Activated naive CD8-positive, alpha-beta T cell treated with anti-CD3 and anti-CD28 coated beads, Interleukin-2, amount 50 U/mL, for 24 hours (primary cell): ENCODE results near the gene PNMA6E.

Experiments used
- ATAC-seq: fragments of 150-1000 bp; cut with Tn5 transposase; one replicate; pipeline ENCODE4 v1.10.0; 2021
- DNase-seq: peaks from one replicate; pipeline ENCODE4 v3.0.0; 2021
- H3K27ac Mint-ChIP-seq: one replicate; pipeline ENCODE4 v1.8.0; 2021; ENCODE audit warnings: mild to moderate bottlenecking, mixed read lengths
- H3K27me3 Mint-ChIP-seq: one replicate; pipeline ENCODE4 v1.8.0; 2021; ENCODE audit warnings: mixed read lengths
- H3K36me3 Mint-ChIP-seq: one replicate; pipeline ENCODE4 v1.8.0; 2021; ENCODE audit warnings: low read depth, mixed read lengths
- H3K4me1 Mint-ChIP-seq: one replicate; pipeline ENCODE4 v1.8.0; 2021; ENCODE audit warnings: mixed read lengths
- H3K4me3 Mint-ChIP-seq: one replicate; pipeline ENCODE4 v1.8.0; 2021; ENCODE audit warnings: mild to moderate bottlenecking, moderate library complexity, mixed read lengths
- H3K9me3 Mint-ChIP-seq: one replicate; pipeline ENCODE4 v1.8.0; 2021; ENCODE audit warnings: mixed read lengths

PNMA6E gene

DNA sequence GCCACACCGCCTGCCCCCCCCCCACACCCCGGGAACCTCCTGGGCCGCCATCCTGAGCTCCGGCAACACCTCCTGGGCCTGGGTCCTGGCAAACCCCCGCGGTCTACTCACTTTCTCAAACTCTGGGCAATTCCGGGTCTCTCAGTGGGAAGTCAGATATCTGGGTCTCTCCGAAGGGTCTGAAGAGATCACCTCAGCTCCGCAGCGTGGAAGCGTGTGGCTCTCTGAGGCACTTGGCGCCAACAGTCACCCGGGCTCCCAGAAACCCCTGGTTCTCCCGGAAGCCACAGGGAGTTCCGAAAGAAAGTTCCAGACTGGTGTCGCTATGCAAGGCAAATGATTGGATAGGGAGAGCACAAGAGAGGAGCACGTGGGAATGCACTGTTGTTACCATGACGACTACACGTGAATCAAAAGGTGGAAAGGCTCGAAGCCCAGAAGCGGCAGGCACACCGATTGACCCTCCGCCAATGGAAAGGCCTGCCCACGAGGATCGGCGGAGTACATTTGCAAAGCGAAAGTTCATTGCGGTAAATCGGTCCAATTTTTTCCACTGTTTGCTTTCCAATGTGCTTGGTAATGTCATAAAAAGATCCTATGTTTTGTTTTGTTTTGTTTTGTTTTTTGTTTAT is at the start of gene PNMA6E:
PNMA6E (minus strand) TSS at position 218 of the 632 bp plus-strand sequence. CDS start 2,501 bp downstream, outside the sequence.
- no peak within 1 kb of the TSS for H3K27ac Mint-ChIP-seq
- no peak within 1 kb of the TSS for H3K4me3 Mint-ChIP-seq
- no peaks in the 10 kb centered on the region for H3K4me1 Mint-ChIP-seq

DNA sequence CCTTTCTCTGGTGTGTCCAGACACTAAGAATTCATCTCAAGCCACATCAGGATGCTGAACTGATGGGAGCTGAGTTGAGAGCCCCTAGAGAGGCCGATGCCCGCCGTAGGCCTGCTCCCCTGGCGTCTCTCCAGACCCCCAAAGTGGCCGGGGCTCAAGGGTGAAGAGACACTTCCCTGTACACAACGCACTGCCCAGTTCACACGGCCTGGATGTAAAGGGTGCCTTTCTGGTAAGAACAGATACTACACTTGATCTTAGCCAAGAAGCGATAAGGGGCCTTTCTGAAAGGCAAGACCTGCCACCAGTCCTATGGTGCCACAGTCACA is 49.8 kb upstream of the PNMA6E start:
- DNase-seq (no peak), ATAC-seq (no peak)
- no peak overlapping the region for H3K4me3 Mint-ChIP-seq
- H3K36me3 Mint-ChIP-seq: peaks cover 3% of the 10 kb centered on the region
- H3K9me3 Mint-ChIP-seq: no peaks in the 10 kb centered on the region
- H3K27me3 Mint-ChIP-seq: no peaks in the 10 kb centered on the region
- H3K4me1 Mint-ChIP-seq: no peaks in the 10 kb centered on the region
- no peak overlapping the region for H3K27ac Mint-ChIP-seq

More for the DNA sequence above, at the start of gene PNMA6E:
- H3K36me3 Mint-ChIP-seq: no peaks in the 10 kb centered on the region
- ATAC-seq: no peak
- H3K27me3 Mint-ChIP-seq: no peaks in the 10 kb centered on the region
- no peak for DNase-seq
- no peaks in the 10 kb centered on the region for H3K9me3 Mint-ChIP-seq

DNA sequence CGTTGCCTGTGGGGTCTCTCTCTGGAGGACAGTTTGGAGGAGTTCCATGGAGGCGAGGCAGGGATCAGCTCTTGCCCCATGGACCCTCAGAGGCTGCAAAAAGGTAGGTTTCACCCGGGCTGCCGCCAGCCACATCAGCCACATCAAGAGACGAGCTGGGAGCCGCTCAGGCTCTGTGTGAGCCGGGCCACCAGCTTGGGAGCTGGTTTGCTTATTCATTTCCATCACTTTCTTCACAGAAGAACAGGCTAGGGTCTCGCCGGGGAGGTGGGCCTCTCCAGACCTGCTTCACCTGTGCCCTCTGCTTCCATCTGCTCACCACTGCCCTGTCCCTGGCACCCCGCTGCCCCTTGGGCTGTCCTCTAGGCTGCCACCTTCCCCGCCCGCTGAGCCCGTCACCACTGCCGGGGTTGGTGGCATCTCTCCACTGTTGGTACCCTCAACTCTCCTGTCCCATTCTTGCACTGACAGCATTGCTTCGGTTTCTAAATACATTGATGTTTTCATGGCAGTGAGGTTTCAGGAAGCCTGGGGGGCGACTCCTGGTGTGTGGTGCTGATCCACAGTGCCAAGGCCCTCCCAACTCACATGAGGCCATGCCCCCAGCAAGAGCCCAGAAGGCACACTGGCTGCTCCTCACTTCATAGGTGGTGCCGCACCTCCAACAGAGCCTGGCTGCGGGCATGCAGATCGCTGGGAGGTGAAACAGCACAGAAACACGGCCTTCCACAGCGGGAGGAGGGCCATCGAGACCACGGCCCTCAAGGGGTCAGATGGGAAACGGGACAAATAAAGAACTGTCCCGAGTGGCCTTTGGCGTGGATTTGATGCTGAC is 49.2 kb upstream of the PNMA6E start:
- Mint-ChIP-seq H3K4me3 (no peak overlapping the region), H3K4me1 (no peaks in the 10 kb centered on the region), H3K36me3 (peaks cover 3% of the 10 kb centered on the region), H3K27ac (no peak overlapping the region), H3K27me3 (no peaks in the 10 kb centered on the region), H3K9me3 (no peaks in the 10 kb centered on the region)
- ATAC-seq: no peak
- no peak for DNase-seq

DNA sequence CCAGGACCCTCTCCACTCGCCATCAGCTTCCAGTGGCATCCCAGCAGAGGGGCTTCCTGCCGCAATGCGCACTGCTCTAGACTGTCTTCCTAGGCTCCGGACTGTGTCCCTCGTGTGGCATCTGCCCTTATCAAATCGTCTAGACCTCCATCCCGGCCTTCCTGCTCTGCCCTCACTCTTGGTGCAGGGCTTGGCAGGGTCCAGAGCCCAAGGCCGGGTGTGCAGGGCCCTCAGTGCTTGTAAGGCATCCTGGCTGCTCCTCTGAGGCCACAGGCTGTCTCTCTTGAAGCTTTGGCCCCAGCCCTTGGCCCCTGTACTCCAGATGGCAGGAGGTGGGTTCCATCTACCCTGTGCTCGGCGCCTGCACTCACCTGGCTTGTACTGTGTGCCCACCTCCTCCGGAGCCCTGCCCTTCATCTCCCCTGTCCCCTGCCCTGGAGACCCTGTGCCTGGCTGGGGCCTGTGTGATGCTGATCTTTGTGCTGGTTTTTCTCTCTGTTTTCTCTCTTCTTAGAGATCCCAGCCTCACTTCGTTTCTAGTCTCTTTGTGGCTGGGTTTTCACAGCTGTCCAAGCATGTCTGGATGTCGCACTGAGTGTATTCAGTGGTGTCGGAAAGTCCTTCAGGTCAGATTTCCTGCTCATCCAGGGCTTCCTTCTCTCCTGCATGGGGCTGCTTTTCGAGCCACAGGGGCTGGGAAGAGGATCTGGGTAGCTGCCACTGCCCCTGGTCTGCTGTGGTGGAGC is 48.4 kb upstream of the PNMA6E start:
- DNase-seq (no peak), ATAC-seq (no peak)
- Mint-ChIP-seq H3K27me3 (no peaks in the 10 kb centered on the region), H3K27ac (no peak overlapping the region), H3K36me3 (peaks cover 3% of the 10 kb centered on the region), H3K9me3 (no peaks in the 10 kb centered on the region), H3K4me1 (no peaks in the 10 kb centered on the region), H3K4me3 (no peak overlapping the region)

DNA sequence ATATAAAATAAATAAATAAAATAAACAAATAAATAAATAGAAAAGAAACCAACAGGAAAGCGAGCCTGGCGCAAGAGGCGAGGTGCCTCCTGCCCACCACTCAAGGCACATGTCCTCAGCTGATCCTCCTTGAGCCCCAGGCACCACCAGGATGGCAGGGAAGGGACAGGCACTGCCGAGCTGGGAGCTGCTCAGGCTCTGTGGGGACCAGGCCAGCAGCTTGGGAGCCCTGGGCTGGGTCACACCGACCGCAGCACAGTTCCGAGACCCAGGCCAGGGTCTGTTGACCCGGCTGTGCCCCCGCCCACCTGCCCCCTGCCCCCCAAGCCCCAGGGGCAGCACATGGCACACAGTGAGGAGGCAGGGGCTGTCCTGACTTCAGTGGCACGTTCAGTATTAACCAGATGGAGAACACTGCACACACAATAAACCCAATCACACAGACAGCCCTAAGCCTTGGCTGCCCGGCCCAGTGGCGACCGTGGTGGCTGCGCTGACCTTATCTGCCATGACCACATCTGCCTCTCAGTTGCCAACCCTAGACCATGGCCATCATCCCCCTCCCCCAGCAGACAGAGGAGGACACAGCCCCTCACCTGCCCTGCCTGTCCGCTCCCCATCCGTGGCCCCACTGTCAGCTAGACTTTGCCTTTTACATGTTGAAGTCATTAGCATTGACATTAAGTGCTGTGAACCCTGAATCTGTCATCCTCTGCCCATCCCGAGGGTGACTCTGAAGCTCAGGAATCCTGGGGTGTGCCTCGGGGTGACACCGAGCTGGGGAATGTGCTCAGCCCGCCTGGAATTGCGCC is 47.6 kb upstream of the PNMA6E start:
- DNase-seq (no peak), ATAC-seq (no peak)
- Mint-ChIP-seq H3K27ac (no peak overlapping the region), H3K9me3 (no peaks in the 10 kb centered on the region), H3K36me3 (peaks cover 3% of the 10 kb centered on the region), H3K4me1 (no peaks in the 10 kb centered on the region), H3K4me3 (no peak overlapping the region), H3K27me3 (no peaks in the 10 kb centered on the region)

DNA sequence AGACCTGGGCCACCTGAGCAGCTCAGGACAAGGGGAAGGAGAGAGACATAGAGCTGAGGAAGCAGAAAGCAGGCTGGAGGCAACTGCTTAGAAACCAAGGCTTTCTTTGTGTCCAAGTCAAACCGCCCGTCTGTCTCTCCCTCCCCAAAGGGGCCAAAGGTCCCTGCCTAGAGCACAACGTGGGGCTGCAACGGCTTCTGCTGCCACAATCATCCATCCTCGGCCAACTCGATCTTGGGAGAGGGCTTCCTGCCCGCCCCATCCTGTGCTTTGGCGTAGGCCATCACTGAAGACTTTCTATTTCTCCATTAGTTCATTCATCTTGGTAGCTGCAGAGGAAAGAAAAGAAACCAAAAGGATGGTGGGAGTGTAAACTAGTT is 46.4 kb upstream of the PNMA6E start:
- Mint-ChIP-seq H3K36me3 (peaks cover 3% of the 10 kb centered on the region), H3K4me3 (no peak overlapping the region), H3K9me3 (no peaks in the 10 kb centered on the region), H3K27ac (no peak overlapping the region), H3K27me3 (no peaks in the 10 kb centered on the region), H3K4me1 (no peaks in the 10 kb centered on the region)
- DNase-seq: no peak
- ATAC-seq: no peak

DNA sequence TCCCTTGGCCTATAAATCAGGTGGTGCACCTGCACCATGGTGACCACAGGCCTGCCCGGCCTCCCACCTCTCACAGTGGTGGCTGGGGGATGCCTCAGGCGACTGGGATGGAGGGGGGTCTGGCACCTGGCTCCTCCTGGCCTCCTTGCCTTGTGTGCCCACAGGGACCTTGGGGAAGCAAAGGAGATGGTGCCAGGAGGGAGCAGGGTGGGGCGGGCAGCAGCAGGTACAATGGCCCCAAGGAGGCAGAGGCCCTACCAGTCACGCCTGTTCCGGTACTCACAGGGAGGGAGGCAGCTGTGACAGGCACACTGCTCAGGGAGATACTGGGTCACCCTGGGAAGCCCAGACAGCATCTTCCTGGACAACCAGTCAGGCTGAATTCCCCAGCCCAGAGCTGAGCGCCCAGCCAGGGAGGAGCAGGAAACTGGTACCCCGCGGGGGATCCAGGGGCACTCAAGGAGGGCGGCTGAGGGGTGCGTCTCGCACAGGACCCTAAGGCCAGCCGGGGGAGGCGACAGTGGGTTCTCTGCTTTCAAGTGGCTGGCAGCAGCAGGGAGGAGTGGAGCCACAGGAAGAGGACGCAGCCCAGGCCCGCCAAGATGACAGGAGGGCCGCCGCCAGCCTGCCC is 45.9 kb upstream of the PNMA6E start:
- Mint-ChIP-seq H3K36me3 (peaks cover 3% of the 10 kb centered on the region), H3K27me3 (no peaks in the 10 kb centered on the region), H3K27ac (no peak overlapping the region), H3K4me3 (no peak overlapping the region), H3K9me3 (no peaks in the 10 kb centered on the region), H3K4me1 (no peaks in the 10 kb centered on the region)
- no peak for ATAC-seq
- no peak for DNase-seq

DNA sequence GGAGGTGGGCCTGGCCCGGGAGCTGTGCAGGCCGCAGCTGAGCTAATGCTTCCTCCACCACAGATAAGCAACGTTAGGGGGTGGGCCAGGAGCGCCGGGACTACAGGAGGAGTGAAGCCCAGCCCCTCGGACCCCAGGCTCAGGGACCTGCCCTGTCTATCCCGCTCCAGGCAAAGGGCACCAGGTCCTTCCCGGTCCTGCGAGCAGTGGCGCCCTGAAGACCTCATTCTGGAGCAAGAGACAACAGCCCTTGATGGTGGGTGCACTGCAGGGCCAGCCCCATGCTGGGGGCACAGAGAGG is 45.4 kb upstream of the PNMA6E start:
- Mint-ChIP-seq H3K36me3 (peaks cover 3% of the 10 kb centered on the region), H3K9me3 (no peaks in the 10 kb centered on the region), H3K4me1 (no peaks in the 10 kb centered on the region), H3K4me3 (no peak overlapping the region), H3K27me3 (no peaks in the 10 kb centered on the region), H3K27ac (no peak overlapping the region)
- no peak for DNase-seq
- ATAC-seq: no peak

DNA sequence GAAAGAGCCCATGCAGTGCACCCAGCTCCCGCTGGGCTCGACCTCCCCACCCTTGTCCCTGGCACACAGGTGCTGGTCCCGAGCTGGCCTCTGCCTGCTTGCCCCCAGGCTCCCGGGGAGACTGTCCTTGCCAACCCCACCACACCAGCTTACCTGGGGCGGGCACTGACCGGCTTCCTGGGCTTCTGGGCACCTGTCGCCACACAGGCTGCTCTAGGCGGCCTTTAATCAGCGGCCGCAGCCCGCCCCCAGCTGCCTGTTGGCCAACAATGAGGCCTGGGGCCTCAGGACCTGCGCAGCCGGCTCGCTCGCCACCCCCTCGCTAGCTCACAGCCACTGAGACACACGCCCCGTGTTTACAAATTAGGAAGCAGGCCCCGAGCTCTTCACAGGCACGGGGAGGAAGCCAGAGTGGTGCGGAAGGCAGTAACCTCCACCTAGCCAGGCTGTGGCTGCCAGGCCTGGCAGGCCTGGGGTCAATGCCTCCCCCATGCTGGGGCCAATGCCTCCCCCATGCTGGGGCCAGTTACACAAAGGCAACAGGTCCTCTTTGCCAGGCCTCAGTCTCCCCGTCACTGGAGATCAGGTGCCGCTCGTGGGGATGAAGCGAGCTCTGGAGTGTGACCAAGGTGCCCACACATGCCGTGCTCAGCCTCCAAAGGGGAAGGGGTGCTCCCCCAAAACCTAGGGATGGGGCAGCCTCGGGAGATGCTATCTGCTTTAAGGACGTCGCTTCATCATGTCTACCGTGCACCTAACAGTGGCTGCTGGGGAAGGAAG is 44.9 kb upstream of the PNMA6E start, which contains the start of gene TREX2:
TREX2 (minus strand) TSS at position 201 of the 780 bp plus-strand sequence. CDS start 626 bp downstream, outside the sequence.
- H3K27ac Mint-ChIP-seq: no peak within 1 kb of the TSS
- peaks cover 3% of the 10 kb centered on the region for H3K36me3 Mint-ChIP-seq
- H3K9me3 Mint-ChIP-seq: no peaks in the 10 kb centered on the region
- no peaks in the 10 kb centered on the region for H3K4me1 Mint-ChIP-seq
- H3K27me3 Mint-ChIP-seq: no peaks in the 10 kb centered on the region
- DNase-seq (no peak), ATAC-seq (no peak)
- no peak within 1 kb of the TSS for H3K4me3 Mint-ChIP-seq

DNA sequence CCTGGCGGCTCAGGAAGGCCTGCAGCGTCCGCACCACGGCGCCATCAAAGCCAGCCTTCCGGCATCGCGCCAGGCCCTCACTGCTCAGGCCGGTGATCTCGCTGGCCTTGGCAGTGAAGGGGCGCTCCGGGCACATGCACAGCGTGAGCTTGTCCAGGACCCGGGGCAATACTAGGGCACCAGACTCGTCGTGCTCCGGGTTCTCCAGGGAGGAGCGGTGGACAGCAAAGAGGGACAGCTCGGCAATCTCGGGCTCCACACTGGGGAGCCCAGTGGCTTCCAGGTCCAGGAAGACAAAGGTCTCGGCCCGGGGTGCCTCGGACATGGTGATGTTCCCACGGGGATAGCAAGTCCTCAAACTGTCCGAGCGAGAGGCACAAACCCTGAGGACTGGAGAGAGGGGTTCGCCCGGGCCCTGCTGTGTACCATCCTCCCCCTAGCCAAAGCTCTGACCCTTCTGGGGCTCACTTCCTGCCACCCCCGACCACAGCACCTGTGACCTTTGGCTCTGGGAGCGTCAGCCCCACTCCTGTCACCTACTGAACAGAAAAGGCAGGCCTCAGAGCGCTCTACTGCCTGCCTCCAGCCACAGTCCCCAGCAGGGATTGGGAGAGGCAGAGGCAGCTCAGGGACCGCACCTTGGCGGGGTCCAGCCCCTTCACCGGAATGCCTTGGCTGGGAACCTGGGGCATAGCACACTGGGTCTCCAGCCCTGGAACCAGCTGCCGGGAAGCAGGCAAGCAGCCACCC is 44.1 kb upstream of the PNMA6E start:
- Mint-ChIP-seq H3K4me3 (no peak overlapping the region), H3K4me1 (no peaks in the 10 kb centered on the region), H3K27ac (no peak overlapping the region), H3K27me3 (no peaks in the 10 kb centered on the region), H3K36me3 (peaks cover 3% of the 10 kb centered on the region), H3K9me3 (no peaks in the 10 kb centered on the region)
- DNase-seq (no peak), ATAC-seq (no peak)

DNA sequence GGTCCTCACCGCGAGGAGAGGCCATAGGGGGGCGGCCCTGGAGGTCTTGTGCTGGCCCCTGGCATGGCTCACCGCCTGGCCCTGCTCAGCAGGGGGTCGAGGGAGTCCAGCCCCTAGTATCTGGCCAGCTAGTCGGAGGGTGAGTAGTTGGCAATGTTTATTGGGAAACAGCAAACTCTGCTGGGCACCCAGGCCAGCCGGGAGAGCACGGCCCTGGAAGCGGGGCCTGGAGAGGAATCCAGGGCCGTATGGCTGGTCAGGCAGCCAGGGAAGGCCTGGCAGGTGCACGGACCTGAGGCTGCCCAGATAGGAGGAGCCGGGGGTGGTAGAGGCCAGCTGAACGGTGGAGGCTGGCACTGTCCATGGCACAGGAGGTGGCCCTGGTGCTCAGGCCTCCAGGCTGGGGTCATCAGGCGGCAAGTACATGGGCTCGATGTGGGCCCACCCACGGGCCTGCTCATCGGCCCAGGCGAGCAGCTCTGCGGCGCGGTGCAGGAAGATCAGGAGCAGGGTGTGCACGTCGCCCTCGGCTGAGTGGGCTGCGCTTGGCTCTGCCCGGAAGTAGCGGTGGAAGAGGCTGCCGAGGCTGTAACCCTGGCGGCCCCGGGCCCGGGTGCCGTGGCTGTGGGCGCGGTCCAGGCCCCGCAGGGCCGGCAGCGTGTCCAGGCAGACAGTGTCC is 43.3 kb upstream of the PNMA6E start:
- Mint-ChIP-seq H3K27ac (no peak overlapping the region), H3K4me3 (no peak overlapping the region), H3K4me1 (no peaks in the 10 kb centered on the region), H3K36me3 (no peaks in the 10 kb centered on the region), H3K9me3 (no peaks in the 10 kb centered on the region), H3K27me3 (no peaks in the 10 kb centered on the region)
- DNase-seq (no peak), ATAC-seq (no peak)

DNA sequence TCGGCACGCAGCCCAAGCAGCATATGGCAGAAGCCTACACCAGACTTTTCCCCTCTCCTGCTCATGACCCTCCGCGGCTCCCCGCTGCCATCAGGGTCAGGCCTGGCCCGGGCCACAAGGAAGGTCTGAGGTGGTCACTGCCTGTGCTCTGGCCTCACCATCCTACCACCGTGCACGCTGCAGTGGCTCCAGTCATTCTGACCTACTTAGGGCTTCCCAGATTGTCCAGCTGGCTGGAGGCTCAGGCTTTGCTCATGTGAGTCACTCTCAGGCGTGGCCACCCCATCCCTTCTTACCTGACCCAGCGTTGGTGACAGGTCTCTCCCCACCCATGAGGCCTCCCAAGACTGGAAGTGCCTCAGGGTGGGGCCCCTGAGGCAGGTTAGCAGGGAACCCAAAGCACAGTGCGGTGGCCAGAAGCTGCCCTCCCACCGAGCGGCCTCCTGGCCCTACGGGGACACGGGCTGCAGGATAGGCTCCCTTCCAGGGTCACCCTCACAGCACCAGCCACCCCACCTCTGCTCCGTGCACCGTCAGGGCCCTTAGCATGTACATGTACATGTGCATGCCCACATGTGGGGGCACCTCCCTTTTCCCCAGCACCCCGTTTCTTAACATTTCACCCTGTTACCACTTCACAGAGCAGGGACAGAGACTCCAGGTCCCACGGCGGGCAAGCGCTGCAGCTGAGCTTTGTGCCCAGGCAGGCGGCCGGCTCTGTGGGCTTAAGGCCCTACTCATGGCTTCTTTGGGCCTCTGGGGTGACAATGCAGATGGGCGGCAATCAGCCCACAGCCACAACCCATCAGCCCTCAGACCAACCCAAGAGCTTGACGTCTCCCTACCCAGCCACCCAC is 42.6 kb upstream of the PNMA6E start:
- Mint-ChIP-seq H3K9me3 (no peaks in the 10 kb centered on the region), H3K4me1 (no peaks in the 10 kb centered on the region), H3K36me3 (no peaks in the 10 kb centered on the region), H3K27me3 (peaks cover 2% of the 10 kb centered on the region), H3K27ac (no peak overlapping the region), H3K4me3 (no peak overlapping the region)
- no peak for ATAC-seq
- DNase-seq: no peak
